GM12878 (cell line): ENCODE measurements around the gene NCAPD2. TPM values are rescaled to one million over a fixed set of nuclear protein-coding genes. Genes with fewer than 3 reads are reported as not detected.

Experiments used
- ATAC-seq: fragments of 200-7000 bp; cut with Tn5 transposase; 3 replicates; pipeline ENCODE4 v1.9.1; 2020; ENCODE audit warnings: mild to moderate bottlenecking, moderate library complexity
- BruUV-seq: library from RNA; stranded (reverse); fragments of 400-500 nt; replicated peaks from 2 replicates; lab custom pipeline; 2021; lab: Mats Ljungman, UMichigan
- CTCF ChIA-PET: fragments of 300-600 bp; sonication (Branson Sonifier 250); formaldehyde crosslinking; extraction: SDS; loops from one replicate; lab custom pipeline; 2021; ENCODE audit warnings: inconsistent platforms; lab: Yijun Ruan, JAX
- POLR2A ChIA-PET: fragments of 350-600 bp; formaldehyde crosslinking; extraction: SDS; loops from one replicate; lab custom pipeline; 2021; ENCODE audit warnings: inconsistent platforms; lab: Charles Lee
- RAD21 ChIA-PET: fragments of 300-600 bp; sonication (Branson Sonifier 250); formaldehyde crosslinking; loops from one replicate; lab custom pipeline; 2023; ENCODE audit warnings: antibody characterized with exemption; ENCODE audit not compliant: unreplicated experiment; lab: Charles Lee
- SMC1A ChIA-PET: fragments of 300-600 bp; sonication (Branson Sonifier 250); formaldehyde crosslinking; loops from one replicate; lab custom pipeline; 2023; ENCODE audit not compliant: unreplicated experiment, uncharacterized antibody; lab: Charles Lee
- DNase-seq: peaks from one replicate; pipeline ENCODE4 v3.0.0-alpha.2; 2011; ENCODE audit warnings: low read depth, low spot score
- FAIRE-seq: peaks from 3 replicates; lab custom pipeline; 2011; peaks lifted over from hg19 to GRCh38; lab: Jason Lieb, UNC
- H2AFZ ChIP-seq: 2 replicates; pipeline ENCODE4 v1.6.0; 2011; ENCODE audit warnings: low read depth, low read length, control low read depth; ENCODE audit not compliant: control insufficient read depth
- H3K27ac ChIP-seq: 2 replicates; pipeline ENCODE4 v1.5.1; 2011; ENCODE audit warnings: control low read depth; ENCODE audit not compliant: control insufficient read depth, insufficient read depth
- H3K27me3 ChIP-seq, 2 experiments: replicated peaks in 1 of 2; 2 replicates each; pipeline versions ENCODE4 v1.6.0 to v1.6.1; 2011; ENCODE audit warnings: low read length in 1 of 2; ENCODE audit not compliant: control insufficient read depth in 2 of 2, insufficient read depth in 2 of 2
- H3K36me3 ChIP-seq, 2 experiments: 2 replicates each; pipeline ENCODE4 v1.5.1; 2011; ENCODE audit warnings: low read length in 1 of 2; ENCODE audit not compliant: control insufficient read depth in 2 of 2, insufficient read depth in 2 of 2
- H3K4me1 ChIP-seq: 2 replicates; pipeline ENCODE4 v1.6.1; 2011; ENCODE audit warnings: mild to moderate bottlenecking, low read length, moderate library complexity, mixed read lengths; ENCODE audit not compliant: control insufficient read depth, insufficient read depth
- H3K4me2 ChIP-seq: 2 replicates; pipeline ENCODE4 v1.6.0; 2011; ENCODE audit warnings: control low read depth; ENCODE audit not compliant: control insufficient read depth, insufficient read depth
- H3K4me3 ChIP-seq: fragments of 200-600 bp; sonication (generic); 2 replicates; pipeline ENCODE4 v1.5.1; 2016
- H3K79me2 ChIP-seq: 2 replicates; pipeline ENCODE4 v1.6.0; 2011; ENCODE audit warnings: low read length; ENCODE audit not compliant: control insufficient read depth, insufficient read depth
- H3K9ac ChIP-seq: 2 replicates; pipeline ENCODE4 v1.8.0; 2011; ENCODE audit warnings: low read length, control low read depth, mixed read lengths; ENCODE audit not compliant: control insufficient read depth, insufficient read depth
- H3K9me3 ChIP-seq: replicated peaks from 3 replicates; pipeline ENCODE4 v1.5.1; 2011; ENCODE audit warnings: mild to moderate bottlenecking, low read length; ENCODE audit not compliant: control insufficient read depth, insufficient read depth
- H4K20me1 ChIP-seq: 2 replicates; pipeline ENCODE4 v1.6.0; 2011; ENCODE audit not compliant: control insufficient read depth, insufficient read depth
- ATF7 ChIP-seq: fragments of 450-650 bp; IDR thresholded peaks from 2 replicates; pipeline ENCODE4 v1.6.1; 2016; ENCODE audit warnings: low read depth, mild to moderate bottlenecking
- BHLHE40 ChIP-seq, 2 experiments: fragments of 450-650 bp in 1 of 2; IDR thresholded peaks; 2 replicates each; pipeline ENCODE4 v1.6.1; 2011 to 2017; ENCODE audit warnings: low read depth in 2 of 2, borderline replicate concordance in 1 of 2, improper control_type of control experiment in 1 of 2, low read length in 1 of 2, mild to moderate bottlenecking in 1 of 2
- CBFB ChIP-seq: IDR thresholded peaks from 2 replicates; pipeline ENCODE4 v1.6.1; 2016; ENCODE audit warnings: antibody characterized with exemption, low read depth
- ETV6 ChIP-seq, 2 experiments: fragments of 450-650 bp in 1 of 2; IDR thresholded peaks in 1 of 2; conservative IDR thresholded peaks in 1 of 2; 2 replicates each; pipeline ENCODE4 v1.6.1; 2014; ENCODE audit warnings: antibody characterized with exemption in 1 of 2, borderline replicate concordance in 1 of 2, low read depth in 1 of 2, mild to moderate bottlenecking in 1 of 2, moderate library complexity in 1 of 2
- IRF4 ChIP-seq: IDR thresholded peaks from 2 replicates; pipeline ENCODE4 v1.6.1; 2011; ENCODE audit warnings: low read depth, low read length
- NFYB ChIP-seq: IDR thresholded peaks from 2 replicates; pipeline ENCODE4 v1.6.1; 2011; ENCODE audit warnings: low read depth, mild to moderate bottlenecking, low read length, improper control_type of control experiment, moderate library complexity; ENCODE audit not compliant: insufficient read depth
- POLR2A ChIP-seq: IDR thresholded peaks from 2 replicates; pipeline ENCODE4 v1.6.1; 2011; ENCODE audit warnings: low read depth, mild to moderate bottlenecking, low read length
- RELA ChIP-seq: fragments of 450-650 bp; IDR thresholded peaks from 2 replicates; pipeline ENCODE4 v1.8.0; 2014; ENCODE audit warnings: borderline replicate concordance; ENCODE audit not compliant: partially characterized antibody
- RFX5 ChIP-seq: IDR thresholded peaks from 2 replicates; pipeline ENCODE4 v1.6.1; 2011; ENCODE audit warnings: low read depth, low read length, improper control_type of control experiment
- RUNX3 ChIP-seq: IDR thresholded peaks from 2 replicates; pipeline ENCODE4 v1.6.1; 2012; ENCODE audit warnings: low read length, inconsistent platforms
- SMAD5 ChIP-seq: IDR thresholded peaks from 2 replicates; pipeline ENCODE4 v1.6.1; 2016; ENCODE audit warnings: antibody characterized with exemption, low read depth
- SP1 ChIP-seq: IDR thresholded peaks from one replicate; pipeline ENCODE4 v1.6.1; 2011; ENCODE audit warnings: low read depth, low read length
- SPI1 ChIP-seq: IDR thresholded peaks from 2 replicates; pipeline ENCODE4 v1.6.1; 2011; ENCODE audit warnings: low read depth, mild to moderate bottlenecking, low read length, moderate library complexity, borderline replicate concordance; ENCODE audit not compliant: insufficient read depth
- SREBF2 ChIP-seq: IDR thresholded peaks from 2 replicates; pipeline ENCODE4 v1.6.1; 2012; ENCODE audit warnings: mild to moderate bottlenecking, low read length
- SUZ12 ChIP-seq: fragments of 200-600 bp; sonication (generic); IDR thresholded peaks from one replicate; pipeline ENCODE4 v1.6.1; 2018; ENCODE audit warnings: antibody characterized with exemption, mild to moderate bottlenecking; ENCODE audit not compliant: unreplicated experiment
- TBL1XR1 ChIP-seq: IDR thresholded peaks from 2 replicates; pipeline ENCODE4 v1.6.1; 2012; ENCODE audit warnings: low read depth, low read length, improper control_type of control experiment
- TCF3 ChIP-seq: IDR thresholded peaks from 2 replicates; pipeline ENCODE4 v1.6.1; 2012; ENCODE audit warnings: low read depth, mild to moderate bottlenecking, low read length, borderline replicate concordance; ENCODE audit not compliant: insufficient read depth
- ZBED1 ChIP-seq: IDR thresholded peaks from 2 replicates; pipeline ENCODE4 v1.6.1; 2016; ENCODE audit warnings: borderline replicate concordance
- WGBS: methylation state at CpG from one replicate; pipeline ENCODE4 v1.1.6; 2016; ENCODE audit warnings: low lambda C conversion rate; ENCODE audit not compliant: insufficient replicate concordance, insufficient coverage; ENCODE audit errors: missing lambda C conversion rate; 5-methylcytosine and 5-hydroxymethylcytosine counted together
- in situ Hi-C: fragments of 300-500 bp; cut with MboI; formaldehyde crosslinking; loops from 9 replicates; pipeline ENCODE4 v1.14.3; 2018; ENCODE audit warnings: mixed read lengths
- intact Hi-C: fragments of 100-400 bp; cut with micrococcal nuclease; formaldehyde crosslinking; loops from one replicate; pipeline ENCODE4 v1.14.2; 2022; ENCODE audit not compliant: unreplicated experiment
- polyA plus RNA-seq, 11 experiments: library from polyadenylated mRNA; depleted of rRNA in 4 of 11; unstranded in 6 of 11; stranded (reverse) in 5 of 11; fragments of >200 nt; fragmentation: Nextera tagmentation in 4 of 11; fragmentation: Illumina TruSeq in 1 of 11; extraction: Ambion mirVana in 4 of 11; extraction: Trizol in 1 of 11; gene quantifications; 1 replicate in 1 of 11; 2 replicates in 10 of 11; pipeline versions ENCODE4 v1.2.1 to v1.2.3, GENCODE V29; 2011 to 2016; ENCODE audit warnings: inconsistent platforms in 2 of 11, missing spikeins in 2 of 11, low read depth in 1 of 11
- total RNA-seq, 4 experiments: library from RNA; depleted of rRNA in 3 of 4; stranded (reverse); fragments of >200 nt in 3 of 4; fragmentation: Illumina TruSeq in 1 of 4; extraction: Trizol in 1 of 4; gene quantifications; 2 replicates each; pipeline versions ENCODE4 v1.2.1 to v1.2.3, GENCODE V29; 2013 to 2021
- TF ChIP-seq, protein P1 (sequence below): fragments of 450-650 bp; conservative IDR thresholded peaks from 2 replicates; pipeline ENCODE4 v1.6.1; 2017; ENCODE audit warnings: mild to moderate bottlenecking, moderate library complexity

The NCAPD2 gene
- total and polyA plus RNA-seq, 10 of the 15 experiments (the other 5 are each of a cell fraction or from before 2014, with no cell fraction given): 24.2 to 160 (median 110) TPM

DNA sequence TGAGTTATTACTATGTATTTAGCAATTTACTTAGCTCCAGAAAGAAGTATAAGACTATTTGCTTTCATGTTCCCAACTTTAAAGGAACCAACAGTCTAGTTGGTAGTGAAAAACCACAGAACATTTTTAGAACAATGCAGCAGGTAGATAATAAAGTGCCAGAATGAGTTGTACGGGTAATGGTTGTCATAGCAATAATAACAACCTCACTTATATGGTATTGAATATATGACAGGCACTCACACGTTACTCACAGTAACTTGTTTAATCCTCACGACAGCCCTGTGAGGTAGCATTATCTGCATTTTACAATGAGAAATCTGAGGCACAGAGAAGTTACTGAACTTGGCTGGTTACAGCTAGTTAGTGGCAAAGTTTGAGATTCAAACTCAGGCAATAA lies 29.8 kb downstream of the NCAPD2 start:
- SMC1A ChIA-PET: interaction anchor here (1.0 to 1.6 kb wide), 2 partner anchors 16 to 30 kb away, joined by 3 to 4 read pairs; no protein-coding TSS in a partner anchor
- TF ChIP-seq ATF7 (no peak), SMAD5 (no peak), POLR2A (no peak)
- Histone ChIP-seq H3K4me2 (no peak overlapping the region), H3K27ac (no peak overlapping the region), H2AFZ (no peak overlapping the region), H3K79me2 (no peaks in the 10 kb centered on the region), H3K4me1 (no peaks in the 10 kb centered on the region), H3K4me3 (no peak overlapping the region), H3K36me3 (peaks cover 58 to 77% of the 10 kb centered on the region in 2 experiments), H3K27me3 (no peaks in the 10 kb centered on the region), H3K9me3 (no peaks in the 10 kb centered on the region), H3K9ac (no peak overlapping the region), H4K20me1 (no peaks in the 10 kb centered on the region)
- POLR2A ChIA-PET: interaction anchor here (1.3 kb wide), 1 partner anchor 9 kb away, joined by 3 read pairs; no protein-coding TSS in a partner anchor
- no peak for FAIRE-seq
- ATAC-seq: no peak
- no TSS peak for BruUV-seq
- RAD21 ChIA-PET: interaction anchor here (0.6 kb wide), 1 partner anchor 165 kb away, joined by 3 read pairs; the partner anchor contains the start of gene ZNF384
- no peak for DNase-seq
- in situ Hi-C loops (no loop called here), intact Hi-C loops (no loop called here)
- CTCF ChIA-PET: no interaction called here
- 98% methylated on average over 3 of the region's 3 CpGs for WGBS

DNA sequence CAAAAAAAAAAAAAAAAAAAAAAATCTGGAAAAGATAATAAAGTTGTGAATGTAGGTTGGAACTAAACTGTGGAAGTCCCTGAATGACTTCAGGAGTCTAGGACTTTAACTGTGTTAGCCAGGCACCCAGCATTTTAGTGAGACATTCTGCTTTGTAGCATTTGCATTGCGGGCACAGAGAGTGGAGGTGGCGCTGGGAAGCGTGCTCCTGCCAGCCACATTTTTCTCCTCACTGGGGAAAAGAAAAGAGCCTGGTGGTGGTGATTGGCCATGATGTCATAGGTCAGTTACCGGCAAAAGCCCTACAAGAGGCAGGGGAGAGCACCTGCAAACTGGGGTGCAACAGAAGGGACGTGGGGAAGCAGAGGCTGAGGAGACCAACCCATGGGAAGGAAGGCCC lies 30.7 kb downstream of the NCAPD2 start:
- Histone ChIP-seq H3K4me1 (no peaks in the 10 kb centered on the region), H3K9ac (no peak overlapping the region), H4K20me1 (no peaks in the 10 kb centered on the region), H3K9me3 (no peaks in the 10 kb centered on the region), H3K4me2 (no peak overlapping the region), H3K4me3 (no peak overlapping the region), H3K27ac (no peak overlapping the region), H3K27me3 (no peaks in the 10 kb centered on the region), H2AFZ (no peak overlapping the region), H3K36me3 (peaks cover 63 to 81% of the 10 kb centered on the region in 2 experiments), H3K79me2 (no peaks in the 10 kb centered on the region)
- SMC1A ChIA-PET: interaction anchor here (1.6 kb wide), 1 partner anchor 29 kb away, joined by 4 read pairs; no protein-coding TSS in a partner anchor
- intact Hi-C loops: no loop called here
- POLR2A ChIA-PET: no interaction called here
- no peak for ATAC-seq
- no peak for FAIRE-seq
- 98% methylated on average over 5 of the region's 5 CpGs for WGBS
- no peak for DNase-seq
- CTCF ChIA-PET: no interaction called here
- RAD21 ChIA-PET: no interaction called here
- in situ Hi-C loops: no loop called here
- BruUV-seq: no TSS peak
- TF ChIP-seq IRF4: no peak
- no peak for TF ChIP-seq SUZ12
- no peak for TF ChIP-seq ETV6 (conservative IDR thresholded peaks at IDR 0.05 in 1 of 2, IDR thresholded peaks at IDR 0.05 in 1 of 2; ENCODE audit: borderline replicate concordance in 1 of 2, low read depth in 1 of 2)
- TF ChIP-seq SP1: no peak
- no peak for TF ChIP-seq SPI1
- TF ChIP-seq, protein P1, sequence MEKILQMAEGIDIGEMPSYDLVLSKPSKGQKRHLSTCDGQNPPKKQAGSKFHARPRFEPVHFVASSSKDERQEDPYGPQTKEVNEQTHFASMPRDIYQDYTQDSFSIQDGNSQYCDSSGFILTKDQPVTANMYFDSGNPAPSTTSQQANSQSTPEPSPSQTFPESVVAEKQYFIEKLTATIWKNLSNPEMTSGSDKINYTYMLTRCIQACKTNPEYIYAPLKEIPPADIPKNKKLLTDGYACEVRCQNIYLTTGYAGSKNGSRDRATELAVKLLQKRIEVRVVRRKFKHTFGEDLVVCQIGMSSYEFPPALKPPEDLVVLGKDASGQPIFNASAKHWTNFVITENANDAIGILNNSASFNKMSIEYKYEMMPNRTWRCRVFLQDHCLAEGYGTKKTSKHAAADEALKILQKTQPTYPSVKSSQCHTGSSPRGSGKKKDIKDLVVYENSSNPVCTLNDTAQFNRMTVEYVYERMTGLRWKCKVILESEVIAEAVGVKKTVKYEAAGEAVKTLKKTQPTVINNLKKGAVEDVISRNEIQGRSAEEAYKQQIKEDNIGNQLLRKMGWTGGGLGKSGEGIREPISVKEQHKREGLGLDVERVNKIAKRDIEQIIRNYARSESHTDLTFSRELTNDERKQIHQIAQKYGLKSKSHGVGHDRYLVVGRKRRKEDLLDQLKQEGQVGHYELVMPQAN: no peak
- TF ChIP-seq SREBF2: no peak
- TF ChIP-seq RUNX3: no peak
- TF ChIP-seq CBFB: no peak
- no peak for TF ChIP-seq BHLHE40 (IDR thresholded peaks at IDR 0.05; ENCODE audit: borderline replicate concordance in 1 of 2, low read depth in 2 of 2, low read length in 1 of 2)
- TF ChIP-seq TCF3: no peak
- no peak for TF ChIP-seq POLR2A
- TF ChIP-seq ZBED1: no peak
- no peak for TF ChIP-seq RFX5
- no peak for TF ChIP-seq TBL1XR1
- no peak for TF ChIP-seq RELA
- TF ChIP-seq NFYB: no peak
